Left forelimb (tissue), 1 donor: Measurements from ENCODE around the gene PDGFD.
"Not testable (repeated sequence)": the region's sequence is repeated elsewhere in the genome, so short reads cannot be mapped to it uniquely, and the experiment has no call there.

Source experiments
- DNase-seq: peaks from one replicate; pipeline ENCODE4 v3.0.0-alpha.2; 2018; ENCODE audit warnings: low spot score

The PDGFD gene

DNA sequence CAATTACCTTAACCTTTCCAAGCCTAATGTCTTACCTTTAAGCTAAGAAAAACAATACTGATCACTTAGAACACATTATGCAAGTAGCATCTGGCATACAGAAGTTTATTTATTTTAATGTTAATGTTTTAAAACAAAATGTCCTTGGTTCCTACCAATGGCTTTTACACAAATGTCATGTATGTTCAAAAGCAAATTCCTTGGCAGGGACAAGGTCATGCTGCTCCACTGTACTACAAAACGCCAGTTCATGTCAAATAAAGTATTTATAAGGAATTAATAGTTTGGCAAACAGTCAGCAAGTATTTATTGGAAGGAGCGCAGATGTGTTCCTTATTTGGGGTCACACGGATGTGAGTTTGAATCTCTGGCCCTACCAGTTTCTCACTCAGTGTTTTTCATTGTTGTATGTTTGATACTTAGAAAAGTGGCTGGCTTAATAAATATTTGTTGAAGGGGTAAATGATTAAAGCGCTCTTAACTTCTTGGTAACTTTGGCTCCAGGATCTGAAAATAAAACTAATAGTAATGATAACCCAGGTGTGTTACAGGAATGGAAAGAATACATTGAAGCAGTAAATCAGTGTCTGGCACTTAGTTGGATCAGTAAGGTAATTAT is 108.9 kb downstream of the PDGFD start:
- no peak for DNase-seq

DNA sequence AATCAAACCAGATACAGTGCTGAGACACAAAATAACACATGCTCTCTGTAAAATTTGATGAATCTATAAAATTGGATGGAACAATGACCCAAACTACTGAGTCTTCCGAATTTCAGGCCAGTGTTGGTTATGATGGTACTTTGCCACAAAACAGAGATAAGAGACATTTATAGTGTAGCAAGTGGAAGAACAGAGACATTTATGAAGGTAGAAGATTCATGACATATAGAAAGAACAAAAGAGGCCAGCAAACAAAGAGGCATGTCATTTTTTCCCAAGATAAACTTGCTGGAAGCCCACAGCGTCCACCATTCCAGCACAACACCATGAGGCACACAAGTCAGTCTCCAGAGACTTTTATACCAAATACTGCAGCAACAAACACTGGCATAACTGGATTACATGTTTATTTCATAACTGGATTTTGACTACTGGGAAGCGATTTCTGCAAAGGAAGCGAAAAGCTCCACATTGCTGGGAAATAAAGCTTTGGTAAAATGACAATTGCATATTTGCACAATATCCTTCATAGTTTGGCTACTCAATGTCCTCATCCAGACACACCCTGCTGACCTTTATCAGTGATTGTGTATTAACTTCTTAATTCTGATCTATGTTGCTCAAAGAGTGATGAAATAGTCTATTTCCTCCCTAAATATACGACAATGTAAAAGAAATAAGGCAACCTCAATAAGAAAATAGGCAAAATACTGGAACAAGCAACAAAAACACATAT is 110.0 kb downstream of the PDGFD start:
- DNase-seq: no peak

DNA sequence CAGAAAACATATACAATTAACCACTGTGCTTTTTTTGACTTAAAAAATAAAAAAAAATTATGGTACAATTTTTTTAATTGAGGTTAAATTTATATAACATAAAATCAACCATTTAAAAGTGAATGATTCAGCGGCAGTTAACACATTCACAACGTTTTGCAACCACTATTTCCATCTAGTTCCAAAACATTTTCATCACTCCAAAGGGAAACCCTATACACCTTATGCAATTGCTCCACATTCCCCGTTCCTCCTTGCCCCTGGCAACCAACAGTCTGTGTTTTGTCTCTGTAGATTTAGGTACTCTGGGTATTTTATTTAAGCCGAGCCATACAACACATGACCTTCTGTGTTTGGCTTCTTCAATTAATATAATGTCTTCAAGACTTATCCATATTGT is 112.2 kb downstream of the PDGFD start:
- no peak for DNase-seq

DNA sequence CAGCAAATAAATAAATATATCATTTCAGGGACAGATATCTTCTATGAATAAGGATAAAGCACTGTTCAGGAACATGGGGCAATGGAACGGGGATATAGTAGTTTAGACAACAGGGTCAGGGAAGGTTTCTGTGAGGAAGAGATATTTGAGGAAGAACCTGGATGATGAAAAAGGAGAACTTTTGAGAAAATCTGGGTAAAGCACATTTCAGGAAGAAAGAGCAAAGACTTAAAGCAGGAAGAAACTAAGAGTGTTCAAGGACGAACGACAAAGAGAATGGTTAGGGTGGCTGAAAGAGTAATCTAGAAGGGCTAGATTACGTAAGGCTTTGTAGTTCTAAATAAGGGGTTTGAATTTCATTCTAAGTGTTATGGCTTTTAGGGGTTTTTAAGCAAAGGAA is 114.8 kb downstream of the PDGFD start:
- no peak for DNase-seq

DNA sequence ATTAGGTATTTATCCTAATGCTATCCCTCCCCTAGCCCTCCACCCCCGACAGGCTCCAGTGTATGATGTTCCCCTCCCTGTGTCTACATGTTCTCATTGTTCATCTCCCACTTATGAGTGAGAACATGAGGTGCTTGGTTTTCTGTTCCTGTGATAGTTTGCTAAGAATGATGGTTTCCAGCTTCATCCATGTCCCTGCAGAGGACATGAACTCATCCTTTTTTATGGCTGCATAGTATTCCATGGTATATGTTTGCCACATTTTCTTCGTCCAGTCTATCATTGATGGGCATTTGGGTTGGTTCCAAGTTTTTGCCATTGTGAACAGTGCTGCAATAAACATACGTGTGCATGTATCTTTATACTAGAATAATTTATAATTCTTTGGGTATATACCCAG is 117.1 kb downstream of the PDGFD start:
- not testable (repeated sequence) for DNase-seq

DNA sequence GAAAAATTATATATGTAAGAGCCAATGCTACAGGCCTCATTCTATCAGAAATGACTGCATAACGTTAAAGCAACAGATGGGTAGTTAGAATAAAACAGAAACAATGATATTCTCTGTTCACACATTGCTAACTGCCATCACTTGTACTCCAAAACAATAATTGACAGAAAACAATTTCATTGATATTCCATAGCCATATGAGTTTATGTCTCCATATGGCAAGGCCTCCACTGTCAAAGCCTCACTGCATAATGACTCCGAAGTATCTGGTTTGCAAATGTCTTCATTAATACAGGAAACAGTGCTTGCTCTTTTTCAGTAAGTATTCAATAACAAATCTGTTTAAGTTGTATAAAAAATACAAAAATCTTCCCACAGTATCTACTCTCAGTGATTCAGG is 117.6 kb downstream of the PDGFD start:
- DNase-seq: no peak

DNA sequence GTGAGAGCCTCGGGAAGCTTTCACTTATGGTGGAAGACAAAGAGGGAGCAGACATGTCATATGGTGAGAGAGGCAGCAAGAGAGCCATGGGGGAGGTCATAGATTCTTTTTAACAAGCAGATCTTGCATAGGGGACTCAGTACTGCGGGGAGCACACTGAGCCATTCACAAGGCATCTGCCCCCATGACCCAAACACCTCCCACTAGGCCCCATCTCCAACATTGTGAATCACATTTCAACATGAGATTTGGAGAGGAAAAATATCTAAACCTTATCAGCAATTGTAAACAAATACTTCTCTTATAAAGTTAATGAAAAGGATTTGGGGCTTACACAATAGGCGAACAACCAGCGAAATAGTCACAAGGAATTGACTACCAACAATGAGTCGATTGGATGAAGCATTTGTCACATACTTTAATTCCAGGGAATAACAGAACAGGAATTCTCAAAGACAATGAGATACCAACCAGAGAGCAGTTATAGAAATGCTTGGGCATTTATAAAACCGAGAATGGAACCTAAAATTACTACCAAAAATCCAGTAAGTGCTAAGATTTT is 120.2 kb downstream of the PDGFD start:
- DNase-seq: no peak

DNA sequence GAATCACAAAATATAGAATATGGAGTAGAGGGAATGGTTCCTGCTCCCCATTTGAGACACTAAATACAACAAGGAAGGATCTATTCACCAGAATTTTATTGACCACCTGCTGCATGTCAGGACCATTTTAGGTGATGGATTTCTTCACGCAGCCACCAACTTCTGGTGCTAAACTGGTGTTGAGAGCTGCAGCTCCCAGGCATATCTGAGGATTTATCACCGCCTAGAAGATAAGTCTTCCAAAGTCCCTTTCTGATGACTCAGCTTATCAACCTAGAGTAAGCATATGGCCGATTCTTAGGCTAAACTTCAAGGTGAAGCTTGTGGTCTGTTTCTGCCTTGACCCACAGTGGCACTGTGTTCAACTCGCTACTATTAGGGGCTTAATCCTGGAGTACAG is 120.8 kb downstream of the PDGFD start:
- no peak for DNase-seq

DNA sequence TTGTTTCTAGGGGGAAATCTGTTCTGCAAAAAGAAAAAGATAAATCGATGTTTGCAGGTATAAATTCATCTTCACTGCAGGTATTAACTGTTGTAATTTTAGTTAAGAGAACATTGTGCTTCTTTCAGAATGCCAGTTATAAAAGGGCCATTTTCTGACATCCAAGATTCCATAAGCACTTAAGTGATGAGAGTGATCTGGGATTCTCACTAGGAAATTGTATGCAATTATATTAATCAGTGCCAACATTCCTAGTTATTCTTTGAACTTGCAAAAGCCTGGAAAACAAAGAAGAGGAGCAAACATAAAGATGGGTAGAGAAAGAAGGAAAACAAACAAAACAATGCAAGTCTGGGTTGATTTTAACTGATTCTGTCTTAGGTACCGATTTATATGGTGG is 122.2 kb downstream of the PDGFD start:
- DNase-seq: no peak

DNA sequence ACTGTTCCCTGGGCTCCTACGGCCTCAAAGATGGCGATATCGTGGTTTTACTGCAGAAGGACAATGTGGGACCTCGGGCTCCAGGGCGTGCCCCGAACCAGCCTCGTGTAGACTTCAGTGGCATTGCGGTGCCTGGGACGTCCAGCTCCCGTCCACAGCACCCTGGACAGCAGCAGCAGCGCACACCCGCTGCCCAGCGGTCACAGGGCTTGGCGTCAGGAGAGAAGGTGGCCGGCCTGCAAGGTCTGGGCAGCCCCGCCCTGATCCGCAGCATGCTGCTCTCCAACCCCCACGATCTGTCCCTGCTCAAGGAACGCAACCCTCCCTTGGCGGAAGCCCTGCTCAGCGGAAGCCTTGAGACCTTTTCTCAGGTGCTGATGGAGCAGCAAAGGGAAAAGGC is 127.0 kb downstream of the PDGFD start:
- no peak for DNase-seq

DNA sequence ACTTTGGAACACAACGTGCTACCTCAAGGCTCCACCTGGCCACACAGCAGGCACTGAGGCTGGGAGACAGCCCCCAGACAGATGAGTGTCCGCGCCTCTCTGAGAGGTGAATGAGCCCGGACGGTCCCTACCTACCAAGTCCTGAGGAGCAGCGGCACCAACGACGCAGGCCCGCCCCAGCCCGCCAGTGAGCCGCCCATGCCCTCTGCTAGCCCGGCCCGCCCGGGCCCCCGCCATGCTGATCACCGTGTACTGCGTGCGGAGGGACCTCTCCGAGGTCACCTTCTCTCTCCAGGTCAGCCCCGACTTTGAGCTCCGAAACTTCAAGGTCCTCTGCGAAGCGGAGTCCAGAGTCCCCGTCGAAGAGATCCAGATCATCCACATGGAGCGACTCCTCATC is 127.4 kb downstream of the PDGFD start, which contains the start of gene DDI1:
Gene DDI1 (plus strand): TSS at position 53 of the 400 bp plus-strand sequence. CDS start 183 bp downstream, at position 236.
- DNase-seq: no peak

DNA sequence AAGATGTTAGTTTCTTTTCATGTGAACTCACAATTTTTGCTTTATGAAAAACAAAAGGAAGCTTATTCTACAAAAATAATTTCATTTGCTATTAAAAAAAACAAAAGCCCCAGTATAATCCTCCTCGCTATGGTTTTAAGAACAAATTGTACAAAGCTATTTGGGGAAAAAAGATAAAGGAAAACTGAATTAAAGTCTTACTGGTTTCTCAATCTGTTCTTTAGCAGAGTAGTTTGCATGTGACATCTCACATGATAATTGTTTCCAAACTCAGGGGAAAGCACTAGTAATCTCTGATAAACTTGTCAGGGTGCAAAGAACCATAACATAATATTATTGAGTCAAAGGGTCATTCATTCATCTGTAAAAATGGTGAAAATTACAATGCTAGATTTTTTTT is 130.4 kb downstream of the PDGFD start:
- no peak for DNase-seq

DNA sequence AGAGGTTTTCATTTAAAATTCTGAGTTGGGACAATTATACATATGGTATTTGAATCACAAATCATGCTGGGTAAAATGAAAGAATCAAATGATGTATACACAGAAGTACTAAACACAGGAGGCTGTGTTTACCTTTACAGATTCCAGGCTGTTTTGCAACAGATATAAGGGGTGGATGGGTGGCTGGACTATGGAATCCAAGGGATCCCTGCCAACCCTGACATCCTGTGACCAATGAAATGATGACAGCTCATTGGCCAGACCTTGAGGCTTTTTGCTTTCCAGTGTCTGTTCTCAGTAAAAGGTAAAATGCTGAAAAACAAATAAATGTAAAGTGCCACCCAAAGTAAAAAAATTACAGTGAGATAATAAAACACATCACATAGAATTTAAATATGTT is 130.8 kb downstream of the PDGFD start:
- DNase-seq: no peak

DNA sequence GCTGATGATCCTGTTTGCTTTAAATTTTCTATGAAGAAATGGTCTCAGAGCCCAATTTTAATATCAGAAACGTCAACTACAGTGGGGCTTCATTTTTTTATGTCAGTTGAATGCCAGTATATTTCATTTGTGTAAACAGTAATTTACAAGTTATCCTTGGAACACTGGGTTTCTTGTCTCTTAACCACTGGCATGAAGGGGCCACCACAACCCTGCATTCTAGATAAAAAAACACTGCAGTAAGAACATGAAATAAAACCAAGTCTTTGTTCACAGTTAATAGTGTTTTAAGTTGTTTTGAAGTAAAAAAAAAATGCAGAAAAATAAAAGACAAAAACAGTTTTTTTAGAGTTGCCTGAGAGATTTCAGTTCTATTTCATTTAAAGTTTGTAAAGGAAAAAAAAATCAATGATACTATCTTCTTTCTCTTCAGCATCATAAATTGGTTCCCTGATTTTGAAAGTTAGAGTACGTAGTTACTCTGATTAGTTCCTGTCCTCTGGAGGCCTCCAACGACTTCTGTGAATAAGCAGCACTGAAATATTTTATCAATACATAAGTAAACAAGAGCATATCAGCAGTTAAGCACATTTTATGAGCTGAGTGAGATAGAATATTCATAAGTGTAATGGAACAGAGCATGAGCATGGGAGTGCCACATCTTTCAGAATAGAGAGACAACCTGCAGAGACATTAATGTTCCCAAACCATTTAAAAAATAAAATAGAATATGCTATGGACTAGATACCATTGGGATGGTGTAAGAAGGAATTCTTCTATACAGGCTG is 135.3 kb downstream of the PDGFD start:
- no peak for DNase-seq

DNA sequence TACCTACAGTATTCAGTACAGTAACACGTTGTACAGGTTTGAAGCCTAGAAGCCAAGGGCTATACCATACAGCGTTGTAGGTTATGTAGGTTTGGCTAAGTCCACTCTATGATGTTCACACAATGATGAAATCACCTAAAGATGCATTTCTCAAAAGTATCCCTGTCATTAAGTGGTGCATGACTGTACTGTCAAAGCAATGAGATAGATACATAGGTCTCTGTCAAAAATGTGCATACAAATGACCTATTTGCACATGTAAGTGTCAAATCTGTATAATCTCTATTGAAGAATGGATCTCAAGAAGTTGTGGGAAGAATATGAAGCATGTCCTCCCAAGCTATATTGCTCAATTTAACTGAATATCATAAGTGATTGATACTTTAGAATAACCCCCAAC is 139.4 kb downstream of the PDGFD start:
- DNase-seq: no peak

DNA sequence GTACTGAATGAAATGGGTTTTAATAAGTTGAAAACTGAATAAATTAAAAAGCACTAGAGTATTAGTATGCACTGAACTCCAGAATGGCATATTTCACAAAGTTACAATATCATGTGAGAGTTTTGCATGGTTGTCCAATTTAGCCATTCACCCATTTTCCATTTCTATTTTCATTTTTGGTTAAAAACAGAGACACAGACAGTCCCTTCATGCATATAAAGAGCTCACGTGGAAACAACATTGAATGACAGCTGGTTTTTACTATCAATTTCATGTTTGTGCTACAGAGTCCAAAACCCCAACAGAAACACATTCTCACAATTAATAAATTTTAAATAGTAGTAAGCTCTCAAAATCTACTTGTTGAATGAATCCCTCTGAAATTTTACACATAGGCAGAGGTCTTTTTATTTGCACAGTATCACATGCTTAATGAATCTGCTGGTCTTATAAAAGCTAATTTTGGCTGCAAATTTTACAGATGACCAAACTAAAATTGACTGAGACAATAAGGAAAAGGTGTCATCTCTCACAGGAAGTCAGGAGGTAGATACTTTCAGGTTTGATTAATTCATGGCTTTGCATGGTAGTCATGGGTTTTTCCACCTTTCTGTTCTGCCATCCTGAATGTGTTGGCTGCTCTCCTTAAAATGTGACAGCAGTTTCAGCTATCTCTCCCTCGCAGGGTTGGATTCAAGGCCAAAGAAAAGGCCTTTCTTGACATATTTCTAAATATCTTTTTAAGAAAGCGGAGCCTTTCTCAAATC is 148.1 kb downstream of the PDGFD start:
- no peak for DNase-seq

DNA sequence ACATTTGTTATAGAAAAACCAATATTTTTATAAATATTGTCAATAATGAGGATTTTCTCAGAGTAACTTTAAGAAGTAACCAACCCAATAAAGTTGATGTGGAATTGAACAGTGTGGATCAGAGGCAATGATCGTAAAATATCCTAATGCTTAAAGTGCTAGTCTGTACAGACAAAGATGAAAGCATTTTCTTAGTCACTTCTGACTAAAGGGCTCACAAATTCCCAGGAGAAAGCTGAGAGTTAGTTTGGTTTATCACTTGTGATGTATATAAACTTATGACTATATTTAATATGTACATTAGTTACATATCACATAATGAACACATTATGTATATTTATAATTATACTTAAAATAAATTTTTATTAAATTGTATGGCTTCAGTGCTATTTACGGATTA is 152.9 kb downstream of the PDGFD start:
- no peak for DNase-seq

DNA sequence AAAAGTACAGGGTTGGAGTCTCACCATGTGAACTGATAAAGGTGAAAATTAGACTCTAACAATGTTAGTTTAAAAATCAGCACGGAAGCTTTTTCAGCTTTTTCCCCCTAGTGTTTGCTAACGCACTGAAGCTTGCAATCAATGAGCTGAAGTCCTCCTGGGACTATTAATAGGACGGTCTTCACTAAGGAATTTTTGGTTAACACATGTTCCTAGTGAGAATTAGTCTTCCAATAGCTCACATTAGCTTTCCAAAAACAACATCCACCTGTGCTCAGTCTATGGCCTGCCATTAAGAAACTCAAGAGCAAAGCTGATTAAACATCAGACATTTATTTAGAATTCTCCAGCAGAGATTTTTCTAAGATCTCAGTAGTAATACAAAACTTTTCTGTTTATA is 154.2 kb downstream of the PDGFD start:
- DNase-seq: no peak

DNA sequence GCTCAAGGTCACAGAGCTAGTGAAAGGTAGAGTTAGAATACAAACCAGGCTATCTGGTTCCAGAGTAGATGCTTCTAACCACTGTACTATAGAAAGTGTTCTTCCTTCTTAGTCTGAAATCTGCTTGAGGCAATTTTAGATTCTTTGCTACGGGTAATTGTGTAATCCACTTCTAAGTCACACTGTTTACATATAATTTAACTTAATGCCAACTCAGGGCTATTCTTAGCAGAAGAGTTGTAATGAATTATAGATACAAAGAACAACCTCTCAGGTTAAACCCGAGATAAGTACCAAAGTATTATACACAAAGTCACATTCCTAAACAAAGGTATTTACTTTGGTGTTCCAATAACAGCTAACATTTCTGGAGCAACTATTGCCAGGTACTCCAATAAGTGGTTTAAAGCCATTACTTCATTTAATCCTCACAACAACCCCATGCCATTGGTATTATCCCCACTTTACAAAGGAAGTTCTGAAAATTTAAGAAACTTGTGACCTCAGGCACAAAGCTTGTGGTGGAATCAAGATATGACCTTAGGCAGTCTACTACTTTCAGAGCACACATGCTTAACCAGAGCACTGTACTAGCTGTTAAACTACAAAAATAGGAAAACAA is 158.6 kb downstream of the PDGFD start:
- DNase-seq: no peak

DNA sequence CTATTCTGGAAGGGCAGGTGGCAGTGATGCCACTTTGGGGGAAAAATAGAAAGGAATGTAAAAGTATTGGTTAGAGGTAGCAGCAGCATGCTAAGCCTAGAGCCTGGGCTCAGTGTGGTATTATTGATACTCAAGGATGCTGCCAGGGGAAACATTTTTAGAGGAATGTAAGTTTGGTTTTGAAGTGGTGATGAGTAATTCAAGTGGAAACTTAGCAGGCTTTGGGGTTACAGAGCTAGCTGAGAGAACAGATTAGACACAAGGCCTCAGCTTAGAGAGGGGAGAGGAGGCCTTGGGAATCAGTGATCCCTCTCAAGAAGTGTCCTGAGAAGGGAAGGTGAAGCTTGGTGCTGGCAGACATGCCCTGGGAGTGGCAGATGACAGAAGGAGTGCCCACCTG is 160.5 kb downstream of the PDGFD start:
- DNase-seq: no peak

DNA sequence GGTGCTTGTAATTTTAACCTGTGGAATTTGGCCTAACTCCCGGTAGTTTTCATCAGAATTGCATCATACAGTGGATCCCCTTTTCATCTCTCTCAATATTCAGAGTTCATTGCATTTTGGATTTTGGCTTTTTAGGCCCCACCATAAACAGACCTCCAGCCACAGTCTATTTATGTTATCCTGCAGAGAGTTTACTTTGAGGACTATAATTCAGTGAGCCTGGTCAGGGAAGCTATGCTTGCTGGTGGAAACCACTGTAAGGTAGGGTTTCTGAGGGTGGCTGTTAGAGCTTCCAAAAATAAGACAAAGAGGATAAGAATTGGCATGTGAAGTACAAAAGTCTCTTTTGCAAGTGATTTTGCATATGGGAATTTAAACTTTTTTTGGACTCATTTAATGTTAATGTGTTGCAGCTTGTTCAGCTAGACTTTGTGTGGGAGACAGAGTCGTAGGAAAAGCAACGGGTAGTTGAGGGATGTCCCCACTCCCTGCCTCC is 162.3 kb downstream of the PDGFD start:
- no peak for DNase-seq
